CD14-positive monocyte (primary cell): ENCODE measurements around the gene SULT1A2. TPM values are rescaled to one million over a fixed set of nuclear protein-coding genes. Genes with fewer than 3 reads are reported as not detected.

Experiments
- DNase-seq, 3 donors: peaks; one replicate each; pipeline ENCODE4 v3.0.0-alpha.2; 2011 to 2022
- H2AFZ ChIP-seq: 2 replicates; pipeline ENCODE4 v1.6.0; 2012; ENCODE audit warnings: mild to moderate bottlenecking, low read depth, low read length, inconsistent platforms; ENCODE audit not compliant: insufficient read depth, poor library complexity, severe bottlenecking
- H3K27ac ChIP-seq, 2 donors: 1 replicate in 1 of 2; 2 replicates in 1 of 2; pipeline ENCODE4 v1.5.1; 2012 to 2013; ENCODE audit warnings: low read length in 2 of 2, control low read depth in 1 of 2, inconsistent platforms in 1 of 2, low read depth in 1 of 2, mild to moderate bottlenecking in 1 of 2
- H3K27me3 ChIP-seq, 2 donors: one replicate each; pipeline versions ENCODE4 v1.6.0 to v1.6.1; 2011 to 2013; ENCODE audit warnings: low read length in 2 of 2; ENCODE audit not compliant: control insufficient read depth in 2 of 2, insufficient read depth in 2 of 2
- H3K36me3 ChIP-seq, 2 donors: replicated peaks in 1 of 2; 1 replicate in 1 of 2; 2 replicates in 1 of 2; pipeline versions ENCODE4 v1.5.1 to v1.6.1; 2012 to 2013; ENCODE audit warnings: low read length in 2 of 2, control low read depth in 1 of 2, inconsistent platforms in 1 of 2, mild to moderate bottlenecking in 1 of 2; ENCODE audit not compliant: insufficient read depth in 2 of 2, control insufficient read depth in 1 of 2
- H3K4me1 ChIP-seq, 2 donors: 1 replicate in 1 of 2; 2 replicates in 1 of 2; pipeline versions ENCODE4 v1.5.1 to v1.6.1; 2012 to 2013; ENCODE audit warnings: low read length in 2 of 2, control low read depth in 1 of 2, inconsistent platforms in 1 of 2, mild to moderate bottlenecking in 1 of 2, moderate library complexity in 1 of 2; ENCODE audit not compliant: insufficient read depth in 2 of 2, control insufficient read depth in 1 of 2
- H3K4me2 ChIP-seq: replicated peaks from 2 replicates; pipeline ENCODE3; 2012; ENCODE audit warnings: low read length, moderate library complexity, mild to moderate bottlenecking; ENCODE audit not compliant: poor library complexity, severe bottlenecking; ENCODE audit errors: extremely low read depth
- H3K4me3 ChIP-seq, 3 experiments: fragments of 200-600 bp in 1 of 3; sonication (generic) in 1 of 3; replicated peaks in 1 of 3; 1 replicate in 2 of 3; 2 replicates in 1 of 3; pipeline ENCODE4 v1.5.1; 2011 to 2013; ENCODE audit warnings: low read length in 3 of 3, mild to moderate bottlenecking in 3 of 3, control low read depth in 2 of 3, low read depth in 2 of 3, inconsistent platforms in 1 of 3, moderate library complexity in 1 of 3
- H3K79me2 ChIP-seq: 2 replicates; pipeline ENCODE4 v1.6.0; 2012; ENCODE audit warnings: mild to moderate bottlenecking, control low read depth, inconsistent platforms, low read length, moderate library complexity; ENCODE audit not compliant: insufficient read depth
- H3K9ac ChIP-seq: 2 replicates; pipeline ENCODE4 v1.6.0; 2017; ENCODE audit warnings: low read length, mild to moderate bottlenecking; ENCODE audit not compliant: insufficient read depth, poor library complexity, severe bottlenecking
- H3K9me3 ChIP-seq, 2 donors: replicated peaks in 1 of 2; 1 replicate in 1 of 2; 2 replicates in 1 of 2; pipeline versions ENCODE4 v1.5.1 to v1.6.1; 2012 to 2013; ENCODE audit warnings: low read length in 2 of 2, control low read depth in 1 of 2; ENCODE audit not compliant: control insufficient read depth in 1 of 2, insufficient read depth in 1 of 2
- H4K20me1 ChIP-seq: 2 replicates; pipeline ENCODE4 v1.6.0; 2012; ENCODE audit warnings: mild to moderate bottlenecking, low read length, control low read depth, moderate library complexity; ENCODE audit not compliant: insufficient read depth
- H3K27ac Mint-ChIP-seq, 7 donors: one replicate each; pipeline ENCODE4 v1.8.0; 2020; ENCODE audit warnings: mild to moderate bottlenecking in 7 of 7, mixed read lengths in 7 of 7, moderate library complexity in 6 of 7, inconsistent platforms in 2 of 7
- H3K27me3 Mint-ChIP-seq, 3 donors: one replicate each; pipeline ENCODE4 v1.8.0; 2021 to 2022; ENCODE audit warnings: low read depth in 3 of 3, mild to moderate bottlenecking in 3 of 3, mixed read lengths in 3 of 3, moderate library complexity in 3 of 3, inconsistent platforms in 1 of 3
- H3K36me3 Mint-ChIP-seq, 2 donors: one replicate each; pipeline ENCODE4 v1.8.0; 2020; ENCODE audit warnings: mixed read lengths in 2 of 2, inconsistent platforms in 1 of 2, mild to moderate bottlenecking in 1 of 2
- H3K4me1 Mint-ChIP-seq: one replicate; pipeline ENCODE4 v1.8.0; 2020; ENCODE audit warnings: mild to moderate bottlenecking, mixed read lengths
- H3K4me3 Mint-ChIP-seq, 2 donors: one replicate each; pipeline ENCODE4 v1.8.0; 2020; ENCODE audit warnings: mild to moderate bottlenecking in 2 of 2, mixed read lengths in 2 of 2, moderate library complexity in 1 of 2
- H3K9me3 Mint-ChIP-seq, 7 donors: one replicate each; pipeline ENCODE4 v1.8.0; 2020 to 2022; ENCODE audit warnings: mixed read lengths in 7 of 7, mild to moderate bottlenecking in 6 of 7, moderate library complexity in 6 of 7, inconsistent platforms in 2 of 7
- WGBS: methylation state at CpG from one replicate; pipeline ENCODE4 v1.1.5; 2013; ENCODE audit warnings: missing lambda C conversion rate; ENCODE audit not compliant: insufficient coverage; 5-methylcytosine and 5-hydroxymethylcytosine counted together
- intact Hi-C, 2 donors: fragments of 100-400 bp; cut with micrococcal nuclease; formaldehyde crosslinking; loops; one replicate each; pipeline versions ENCODE4 v1.15.0 to v1.15.1; 2023
- polyA plus RNA-seq, 3 donors: library from polyadenylated mRNA; depleted of rRNA in 1 of 3; unstranded in 2 of 3; stranded (reverse) in 1 of 3; fragments of 300-500 nt in 2 of 3; fragments of >200 nt in 1 of 3; fragmentation: Illumina TruSeq in 2 of 3; gene quantifications; 1 replicate in 2 of 3; 2 replicates in 1 of 3; pipeline ENCODE4 v1.2.3, GENCODE V29; 2012 to 2021
- TF ChIP-seq, protein P1 (sequence below): fragments of 200-600 bp; IDR thresholded peaks from one replicate; pipeline ENCODE4 v1.8.0; 2022; ENCODE audit warnings: antibody characterized with exemption, mild to moderate bottlenecking

Gene SULT1A2
- polyA plus RNA-seq, 3 donors = 1.1 to 4.6 TPM; not detected in 1

DNA sequence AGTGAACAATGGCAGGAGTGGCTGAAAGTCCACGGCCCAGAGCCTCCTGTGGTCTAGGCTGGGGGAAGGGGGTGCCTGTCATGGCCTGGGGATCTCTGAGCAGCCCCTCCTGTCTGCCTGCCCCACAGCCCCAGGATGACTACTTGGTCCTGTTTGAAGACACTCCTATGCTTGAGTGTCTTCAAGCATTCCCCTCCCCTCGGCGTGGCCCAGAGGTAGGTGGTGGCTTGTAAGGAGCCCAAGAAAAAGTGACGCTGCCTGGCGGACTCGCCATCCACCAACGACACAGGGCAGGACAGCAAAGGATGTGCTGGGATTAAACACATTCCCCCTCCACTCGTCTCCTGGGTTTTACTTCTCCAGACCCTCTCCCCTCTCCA is 7.3 kb upstream of the SULT1A2 start:
- H3K9ac ChIP-seq = no peak overlapping the region
- H3K27ac ChIP-seq = no peak overlapping the region
- H4K20me1 ChIP-seq = peaks cover 18% of the 10 kb centered on the region
- H3K36me3 Mint-ChIP-seq = peaks cover 45 to 57% of the 10 kb centered on the region in 2 donors
- intact Hi-C loops = no loop called here
- H3K4me3 ChIP-seq = no peak overlapping the region
- TF ChIP-seq, protein P1, sequence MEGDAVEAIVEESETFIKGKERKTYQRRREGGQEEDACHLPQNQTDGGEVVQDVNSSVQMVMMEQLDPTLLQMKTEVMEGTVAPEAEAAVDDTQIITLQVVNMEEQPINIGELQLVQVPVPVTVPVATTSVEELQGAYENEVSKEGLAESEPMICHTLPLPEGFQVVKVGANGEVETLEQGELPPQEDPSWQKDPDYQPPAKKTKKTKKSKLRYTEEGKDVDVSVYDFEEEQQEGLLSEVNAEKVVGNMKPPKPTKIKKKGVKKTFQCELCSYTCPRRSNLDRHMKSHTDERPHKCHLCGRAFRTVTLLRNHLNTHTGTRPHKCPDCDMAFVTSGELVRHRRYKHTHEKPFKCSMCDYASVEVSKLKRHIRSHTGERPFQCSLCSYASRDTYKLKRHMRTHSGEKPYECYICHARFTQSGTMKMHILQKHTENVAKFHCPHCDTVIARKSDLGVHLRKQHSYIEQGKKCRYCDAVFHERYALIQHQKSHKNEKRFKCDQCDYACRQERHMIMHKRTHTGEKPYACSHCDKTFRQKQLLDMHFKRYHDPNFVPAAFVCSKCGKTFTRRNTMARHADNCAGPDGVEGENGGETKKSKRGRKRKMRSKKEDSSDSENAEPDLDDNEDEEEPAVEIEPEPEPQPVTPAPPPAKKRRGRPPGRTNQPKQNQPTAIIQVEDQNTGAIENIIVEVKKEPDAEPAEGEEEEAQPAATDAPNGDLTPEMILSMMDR = no peak
- no peaks in the 10 kb centered on the region for H3K9me3 Mint-ChIP-seq
- peaks cover 27% of the 10 kb centered on the region for H3K4me1 Mint-ChIP-seq
- no peaks in the 10 kb centered on the region for H3K9me3 ChIP-seq
- peaks cover 18 to 28% of the 10 kb centered on the region in 2 donors for H3K36me3 ChIP-seq
- no peak for DNase-seq
- peaks cover 1 to 6% (median 5%) of the 10 kb centered on the region in 3 donors for H3K27me3 Mint-ChIP-seq
- H3K4me1 ChIP-seq = peaks cover 12 to 14% of the 10 kb centered on the region in 2 donors
- H3K79me2 ChIP-seq = peaks cover 12% of the 10 kb centered on the region
- H3K4me3 Mint-ChIP-seq = no peak overlapping the region
- WGBS = 97% methylated on average over 5 of the region's 8 CpGs
- no peak overlapping the region for H2AFZ ChIP-seq
- H3K4me2 ChIP-seq = no peak overlapping the region
- H3K27me3 ChIP-seq = no peaks in the 10 kb centered on the region
- H3K27ac Mint-ChIP-seq = peak overlapping the region in 4 of 7 donors; percentile 40 to 63 (median 54)

GRCh38 chr16:28603381-28604185 is 6.7 kb upstream of the SULT1A2 start:
- peak overlapping the region in 1 of 2 donors; percentile 12 for H3K27ac ChIP-seq
- no peak overlapping the region for H3K4me3 ChIP-seq
- TF ChIP-seq, protein P1 = no peak
- Mint-ChIP-seq H3K27me3 (peaks cover 0 to 6% (median 5%) of the 10 kb centered on the region in 3 donors), H3K4me1 (peaks cover 21% of the 10 kb centered on the region), H3K27ac (peak overlapping the region in 5 of 7 donors; percentile 26 to 81 (median 54)), H3K9me3 (no peaks in the 10 kb centered on the region), H3K4me3 (no peak overlapping the region), H3K36me3 (peaks cover 44 to 54% of the 10 kb centered on the region in 2 donors)
- no peaks in the 10 kb centered on the region for H3K27me3 ChIP-seq
- peaks cover 6% of the 10 kb centered on the region for H3K79me2 ChIP-seq
- no peaks in the 10 kb centered on the region for H3K9me3 ChIP-seq
- no peak for DNase-seq
- no peak overlapping the region for H3K9ac ChIP-seq
- peaks cover 18 to 28% of the 10 kb centered on the region in 2 donors for H3K36me3 ChIP-seq
- intact Hi-C loops = no loop called here
- H3K4me2 ChIP-seq = no peak overlapping the region
- no peak overlapping the region for H2AFZ ChIP-seq
- peaks cover 6 to 8% of the 10 kb centered on the region in 2 donors for H3K4me1 ChIP-seq
- peaks cover 17% of the 10 kb centered on the region for H4K20me1 ChIP-seq
- WGBS = 77% methylated on average over 8 of the region's 11 CpGs
